WTC11 (cell line): ENCODE measurements around the gene TNFAIP2. TPM values are rescaled to one million over a fixed set of nuclear protein-coding genes. Genes with fewer than 3 reads are reported as not detected.

ENCODE experiments used
- ATAC-seq: fragments of 200-7000 bp; cut with Tn5 transposase; 2 replicates; pipeline ENCODE4 v1.10.0; 2021; ENCODE audit warnings: mild to moderate bottlenecking, moderate library complexity
- CTCF ChIA-PET: fragments of 300-600 bp; sonication (Branson Sonifier 250); formaldehyde crosslinking; loops from one replicate; lab custom pipeline; 2021; ENCODE audit warnings: antibody characterized with exemption; lab: Charles Lee
- POLR2A ChIA-PET: fragments of 350-600 bp; sonication (Branson Sonifier 250); formaldehyde crosslinking; loops from one replicate; lab custom pipeline; 2021; ENCODE audit warnings: antibody characterized with exemption; lab: Charles Lee
- DNase-seq: peaks from one replicate; pipeline ENCODE4 v3.0.0; 2021; ENCODE audit warnings: low spot score
- H3K27ac Mint-ChIP-seq: 2 replicates; pipeline ENCODE4 v1.8.0; 2021; ENCODE audit warnings: mixed read lengths
- H3K27me3 Mint-ChIP-seq: 2 replicates; pipeline ENCODE4 v1.8.0; 2021; ENCODE audit warnings: low read depth, mild to moderate bottlenecking, moderate library complexity, mixed read lengths
- H3K36me3 Mint-ChIP-seq: 2 replicates; pipeline ENCODE4 v1.8.0; 2021; ENCODE audit warnings: mixed read lengths
- H3K4me1 Mint-ChIP-seq: 2 replicates; pipeline ENCODE4 v1.8.0; 2022; ENCODE audit warnings: mixed read lengths
- H3K4me3 Mint-ChIP-seq: 2 replicates; pipeline ENCODE4 v1.8.0; 2021; ENCODE audit warnings: mild to moderate bottlenecking, moderate library complexity, mixed read lengths
- H3K9me3 Mint-ChIP-seq: 2 replicates; pipeline ENCODE4 v1.8.0; 2021; ENCODE audit warnings: mixed read lengths
- ELF4 ChIP-seq: sonication (generic); formaldehyde crosslinking; IDR thresholded peaks from 2 replicates; pipeline ENCODE4 v1.8.1; 2022; ENCODE audit warnings: low read depth, mild to moderate bottlenecking, moderate library complexity, missing genetic modification reagents
- EMX1 ChIP-seq: fragments of 250-450 bp; sonication (Bioruptor Pico); IDR thresholded peaks from 2 replicates; pipeline ENCODE4 v1.8.0; 2021; ENCODE audit warnings: mild to moderate bottlenecking
- GABPB1 ChIP-seq: sonication (generic); formaldehyde crosslinking; IDR thresholded peaks from 2 replicates; pipeline ENCODE4 v1.8.1; 2023; ENCODE audit warnings: mild to moderate bottlenecking, missing genetic modification reagents
- GRHL2 ChIP-seq: fragments of 250-450 bp; sonication (Bioruptor Pico); IDR thresholded peaks from 2 replicates; pipeline ENCODE4 v1.8.0; 2022; ENCODE audit warnings: mild to moderate bottlenecking, moderate library complexity; ENCODE audit not compliant: insufficient replicate concordance, severe bottlenecking
- IRF2 ChIP-seq: sonication (generic); formaldehyde crosslinking; IDR thresholded peaks from 2 replicates; pipeline ENCODE4 v1.8.0; 2022; ENCODE audit warnings: low read depth, missing genetic modification reagents, borderline replicate concordance
- OVOL2 ChIP-seq: fragments of 250-450 bp; sonication (Bioruptor Pico); IDR thresholded peaks from 2 replicates; pipeline ENCODE4 v1.9.0; 2021; ENCODE audit warnings: mild to moderate bottlenecking, borderline replicate concordance
- PRDM15 ChIP-seq: sonication (generic); formaldehyde crosslinking; IDR thresholded peaks from 2 replicates; pipeline ENCODE4 v1.8.0; 2022; ENCODE audit warnings: missing genetic modification reagents
- SMAD3 ChIP-seq: sonication (generic); formaldehyde crosslinking; IDR thresholded peaks from 2 replicates; pipeline ENCODE4 v1.8.0; 2022; ENCODE audit warnings: missing genetic modification reagents, mild to moderate bottlenecking, borderline replicate concordance
- SOX15 ChIP-seq: fragments of 250-450 bp; sonication (Bioruptor Pico); IDR thresholded peaks from 2 replicates; pipeline ENCODE4 v1.9.0; 2021; ENCODE audit warnings: mild to moderate bottlenecking
- SP1 ChIP-seq: sonication (generic); formaldehyde crosslinking; conservative IDR thresholded peaks from 2 replicates; pipeline ENCODE4 v1.8.1; 2022; ENCODE audit warnings: missing genetic modification reagents
- TEAD4 ChIP-seq: sonication (generic); formaldehyde crosslinking; IDR thresholded peaks from 2 replicates; pipeline ENCODE4 v1.8.0; 2022; ENCODE audit warnings: mild to moderate bottlenecking, missing genetic modification reagents
- USF2 ChIP-seq: sonication (generic); formaldehyde crosslinking; IDR thresholded peaks from 2 replicates; pipeline ENCODE4 v1.8.1; 2023; ENCODE audit warnings: mild to moderate bottlenecking, missing genetic modification reagents, moderate library complexity
- ZNF138 ChIP-seq: sonication (generic); formaldehyde crosslinking; conservative IDR thresholded peaks from 2 replicates; pipeline ENCODE4 v1.8.1; 2022; ENCODE audit warnings: mild to moderate bottlenecking, moderate library complexity, missing genetic modification reagents
- ZNF317 ChIP-seq: sonication (generic); formaldehyde crosslinking; IDR thresholded peaks from 2 replicates; pipeline ENCODE4 v1.8.1; 2023; ENCODE audit warnings: low read depth, mild to moderate bottlenecking, moderate library complexity, missing genetic modification reagents, borderline replicate concordance
- ZNF671 ChIP-seq: fragments of 250-450 bp; sonication (Bioruptor Pico); IDR thresholded peaks from 2 replicates; pipeline ENCODE4 v1.8.0; 2021; ENCODE audit warnings: mild to moderate bottlenecking
- total RNA-seq: library from RNA; stranded (reverse); gene quantifications from 3 replicates; pipeline ENCODE4 v1.2.3, GENCODE V29; 2021
- TF ChIP-seq, protein P1 (sequence below): fragments of 250-450 bp; sonication (Bioruptor Pico); IDR thresholded peaks from 2 replicates; pipeline ENCODE4 v1.9.0; 2021; ENCODE audit warnings: moderate library complexity, mild to moderate bottlenecking, inconsistent platforms, borderline replicate concordance
- TF ChIP-seq, protein P2 (sequence below): sonication (generic); formaldehyde crosslinking; IDR thresholded peaks from 2 replicates; pipeline ENCODE4 v1.8.0; 2022; ENCODE audit warnings: mild to moderate bottlenecking, missing genetic modification reagents

The TNFAIP2 gene
- total RNA-seq, 1 experiment from 2014 or later = 24.1 TPM

DNA sequence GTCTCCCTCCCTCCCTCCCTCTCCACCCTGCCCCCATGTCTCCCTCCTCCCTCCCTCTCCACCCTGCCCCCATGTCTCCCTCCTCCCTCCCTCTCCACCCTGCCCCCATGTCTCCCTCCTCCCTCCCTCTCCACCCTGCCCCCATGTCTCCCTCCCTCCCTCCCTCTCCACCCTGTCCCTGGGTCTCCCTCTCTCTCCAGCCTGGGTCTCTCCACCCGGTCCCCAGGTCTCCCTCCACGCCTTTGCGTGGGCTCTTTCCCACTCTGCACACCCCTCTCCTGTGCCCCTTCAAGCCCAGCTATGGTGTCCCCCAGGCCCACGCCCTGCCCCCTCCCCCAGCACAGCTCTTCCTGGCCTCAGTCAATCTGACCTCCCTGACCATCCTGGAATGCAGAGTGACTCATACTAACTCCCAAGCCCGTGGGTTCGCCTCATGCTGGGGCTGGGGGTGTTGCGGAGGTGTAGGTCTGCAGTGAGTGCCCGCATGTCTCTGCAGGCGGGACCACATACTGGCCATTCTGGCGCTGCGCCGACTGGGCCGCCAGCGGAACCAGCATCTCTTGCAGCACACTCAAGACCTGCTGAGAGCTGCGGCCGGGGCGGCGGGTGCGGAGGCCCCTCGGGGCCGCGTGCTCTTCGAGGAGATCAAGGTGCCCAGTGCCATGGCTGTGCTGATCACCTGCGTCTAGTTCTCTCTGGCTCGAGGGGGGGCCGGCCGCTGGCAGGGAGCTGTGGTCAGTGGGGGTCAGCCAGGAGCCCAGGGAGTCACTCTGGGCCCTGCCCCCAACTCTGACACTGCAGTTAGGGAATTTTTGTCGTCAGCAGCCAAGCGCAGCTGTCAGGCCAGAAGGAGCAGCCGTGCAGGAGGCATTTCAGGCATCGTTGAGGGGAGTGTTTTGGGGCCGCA lies 13.5 kb upstream of the TNFAIP2 start (continued):
- 0 out of 2 replicates have a peak, but pooled peaks have one; percentile 19 for TF ChIP-seq TEAD4 (CRISPR knock-in tag)

DNA sequence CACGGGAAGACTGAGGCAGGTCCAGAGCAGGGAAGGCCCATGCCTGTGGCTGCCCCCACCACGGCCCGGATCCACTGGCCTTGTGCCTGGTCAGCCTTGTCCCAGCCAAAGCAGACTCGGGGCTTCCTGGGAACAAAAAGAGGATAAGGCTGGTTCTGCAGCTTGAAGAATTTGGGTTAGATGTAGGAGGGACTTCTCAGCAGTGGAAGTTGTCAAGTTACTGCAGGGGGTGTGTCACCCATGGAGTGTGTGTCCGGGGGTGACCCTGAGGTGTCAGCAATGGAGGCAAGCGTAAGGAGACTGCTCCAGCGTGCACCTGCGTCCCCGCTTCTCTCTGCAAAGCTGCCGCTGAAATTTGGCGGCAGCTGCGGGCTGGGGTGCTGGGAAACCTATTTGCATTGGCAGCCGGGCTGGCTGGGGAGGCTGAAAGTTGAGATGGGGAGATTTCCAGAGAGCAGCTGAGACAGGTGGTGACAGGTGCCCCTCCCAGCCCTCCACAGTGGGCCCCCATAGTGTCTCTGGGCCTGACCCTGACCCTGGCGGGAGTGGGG lies 12.5 kb upstream of the TNFAIP2 start:
- peaks cover 13% of the 10 kb centered on the region for H3K27me3 Mint-ChIP-seq
- ATAC-seq = no peak; the same call in 1 of the 2 replicates
- ChIA-PET CTCF (interaction anchor here (0.8 to 1.8 kb wide), 7 partner anchors 9 to 171 kb away, joined by 3 to 7 read pairs (median 4); partner anchors contain the start of gene TNFAIP2), POLR2A (interaction anchor here (0.5 to 1.8 kb wide), 3 partner anchors 26 to 168 kb away, joined by 3 to 4 read pairs (median 4); no protein-coding TSS in a partner anchor)
- H3K27ac Mint-ChIP-seq = no peak overlapping the region
- H3K4me3 Mint-ChIP-seq = peak overlapping the region; percentile 46; the same call in 1 of the 2 replicates
- H3K4me1 Mint-ChIP-seq = peaks cover 33% of the 10 kb centered on the region
- H3K36me3 Mint-ChIP-seq = no peaks in the 10 kb centered on the region
- H3K9me3 Mint-ChIP-seq = no peaks in the 10 kb centered on the region
- DNase-seq = no peak
- TF ChIP-seq IRF2 (CRISPR knock-in tag) (no peak), USF2 (CRISPR knock-in tag) (no peak), EMX1 (CRISPR knock-in tag) (no peak), ZNF317 (no peak)

DNA sequence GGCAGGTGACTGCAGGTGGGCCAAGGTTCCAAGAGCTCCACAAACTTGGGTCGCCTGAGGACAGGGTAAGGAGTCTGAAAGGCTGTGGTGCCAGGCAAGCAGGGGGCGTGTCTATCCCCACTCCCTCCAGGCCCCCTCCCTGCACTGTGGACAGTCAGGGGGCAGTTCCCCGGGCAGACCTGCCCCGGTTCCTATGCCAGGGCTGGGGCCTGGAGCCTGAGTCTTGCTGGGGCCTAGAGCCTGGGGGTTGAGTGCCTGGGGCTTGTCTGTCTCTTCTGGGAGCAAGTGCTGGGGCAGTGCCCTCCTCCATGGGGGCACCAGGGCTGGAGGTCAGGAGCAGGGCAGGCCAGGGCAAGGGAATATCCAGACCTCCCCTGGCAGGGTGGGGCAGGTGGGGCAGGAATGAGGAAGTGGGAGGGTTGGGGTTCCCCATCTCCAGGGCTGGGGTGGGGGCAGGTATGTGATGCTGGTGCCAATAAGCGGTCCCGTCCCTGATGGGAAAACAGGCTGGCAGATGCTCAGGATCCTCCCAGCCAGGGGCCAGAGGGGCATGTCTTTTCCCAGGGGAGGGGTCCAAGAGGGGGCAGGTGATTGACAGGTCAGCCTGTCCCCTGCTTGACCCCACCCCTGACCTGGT lies 11.9 kb upstream of the TNFAIP2 start:
- Mint-ChIP-seq H3K27me3 (peaks cover 11% of the 10 kb centered on the region), H3K4me1 (peaks cover 33% of the 10 kb centered on the region), H3K4me3 (0 out of 2 replicates have a peak overlapping the region, but pooled peaks have one; percentile 46), H3K36me3 (no peaks in the 10 kb centered on the region), H3K9me3 (no peaks in the 10 kb centered on the region), H3K27ac (no peak overlapping the region)
- ChIA-PET CTCF (interaction anchor here (0.8 to 1.8 kb wide), 6 partner anchors 10 to 170 kb away, joined by 4 to 7 read pairs (median 4); partner anchors contain the start of gene TNFAIP2), POLR2A (no interaction called here)
- ATAC-seq (no peak; the same call in 1 of the 2 replicates), DNase-seq (no peak)
- TF ChIP-seq, protein P1, sequence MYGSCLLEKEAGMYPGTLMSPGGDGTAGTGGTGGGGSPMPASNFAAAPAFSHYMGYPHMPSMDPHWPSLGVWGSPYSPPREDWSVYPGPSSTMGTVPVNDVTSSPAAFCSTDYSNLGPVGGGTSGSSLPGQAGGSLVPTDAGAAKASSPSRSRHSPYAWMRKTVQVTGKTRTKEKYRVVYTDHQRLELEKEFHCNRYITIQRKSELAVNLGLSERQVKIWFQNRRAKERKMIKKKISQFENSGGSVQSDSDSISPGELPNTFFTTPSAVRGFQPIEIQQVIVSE (CRISPR knock-in tag) = no peak
- no peak for TF ChIP-seq ELF4 (CRISPR knock-in tag)
- no peak for TF ChIP-seq IRF2 (CRISPR knock-in tag)
- no peak for TF ChIP-seq SOX15 (CRISPR knock-in tag)
- no peak for TF ChIP-seq OVOL2 (CRISPR knock-in tag)
- TF ChIP-seq, protein P2, sequence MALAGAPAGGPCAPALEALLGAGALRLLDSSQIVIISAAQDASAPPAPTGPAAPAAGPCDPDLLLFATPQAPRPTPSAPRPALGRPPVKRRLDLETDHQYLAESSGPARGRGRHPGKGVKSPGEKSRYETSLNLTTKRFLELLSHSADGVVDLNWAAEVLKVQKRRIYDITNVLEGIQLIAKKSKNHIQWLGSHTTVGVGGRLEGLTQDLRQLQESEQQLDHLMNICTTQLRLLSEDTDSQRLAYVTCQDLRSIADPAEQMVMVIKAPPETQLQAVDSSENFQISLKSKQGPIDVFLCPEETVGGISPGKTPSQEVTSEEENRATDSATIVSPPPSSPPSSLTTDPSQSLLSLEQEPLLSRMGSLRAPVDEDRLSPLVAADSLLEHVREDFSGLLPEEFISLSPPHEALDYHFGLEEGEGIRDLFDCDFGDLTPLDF (CRISPR knock-in tag) = no peak
- no peak for TF ChIP-seq TEAD4 (CRISPR knock-in tag)
- TF ChIP-seq SMAD3 = no peak
- TF ChIP-seq SP1 (CRISPR knock-in tag) = no peak
- no peak for TF ChIP-seq GRHL2 (CRISPR knock-in tag)
- no peak for TF ChIP-seq ZNF671
- no peak for TF ChIP-seq EMX1 (CRISPR knock-in tag)
- TF ChIP-seq PRDM15 = no peak
- no peak for TF ChIP-seq GABPB1
- TF ChIP-seq ZNF138 (CRISPR knock-in tag) = no peak
- no peak for TF ChIP-seq USF2 (CRISPR knock-in tag)
